Mononuclear cell (primary cell): ENCODE results near the gene SPDYE16. TPM values are rescaled to one million over a fixed set of nuclear protein-coding genes. Genes with fewer than 3 reads are reported as not detected.
"Not testable (repeated sequence)": the region's sequence is repeated elsewhere in the genome, so short reads cannot be mapped to it uniquely, and the experiment has no call there.

ENCODE experiments used
- H3K27me3 ChIP-seq: 2 replicates; pipeline ENCODE4 v1.6.0; 2011; ENCODE audit warnings: low read length, control low read depth; ENCODE audit not compliant: insufficient read depth
- H3K4me1 ChIP-seq: 2 replicates; pipeline ENCODE4 v1.5.1; 2011; ENCODE audit warnings: mild to moderate bottlenecking, low read length, control low read depth; ENCODE audit not compliant: insufficient read depth
- H3K4me3 ChIP-seq: 2 replicates; pipeline ENCODE4 v1.5.1; 2011; ENCODE audit warnings: mild to moderate bottlenecking, low read length, moderate library complexity
- H3K9me3 ChIP-seq: 2 replicates; pipeline ENCODE4 v1.5.1; 2011; ENCODE audit warnings: low read depth, mild to moderate bottlenecking, control low read depth, low read length
- total RNA-seq: library from RNA; depleted of rRNA; stranded (reverse); fragments of >200 nt; gene quantifications from one replicate; pipeline ENCODE4 v1.2.3, GENCODE V29; 2012

SPDYE16 gene, protein sequence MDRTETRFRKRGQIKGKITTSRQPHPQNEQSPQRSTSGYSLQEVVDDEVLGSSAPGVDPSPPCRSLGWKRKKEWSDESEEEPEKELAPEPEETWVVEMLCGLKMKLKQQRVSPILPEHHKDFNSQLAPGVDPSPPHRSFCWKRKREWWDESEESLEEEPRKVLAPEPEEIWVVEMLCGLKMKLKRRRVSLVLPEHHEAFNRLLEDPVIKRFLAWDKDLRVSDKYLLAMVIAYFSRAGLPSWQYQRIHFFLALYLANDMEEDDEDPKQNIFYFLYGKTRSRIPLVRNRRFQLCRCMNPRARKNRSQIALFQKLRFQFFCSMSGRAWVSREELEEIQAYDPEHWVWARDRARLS
- 0.10 TPM for total RNA-seq

DNA sequence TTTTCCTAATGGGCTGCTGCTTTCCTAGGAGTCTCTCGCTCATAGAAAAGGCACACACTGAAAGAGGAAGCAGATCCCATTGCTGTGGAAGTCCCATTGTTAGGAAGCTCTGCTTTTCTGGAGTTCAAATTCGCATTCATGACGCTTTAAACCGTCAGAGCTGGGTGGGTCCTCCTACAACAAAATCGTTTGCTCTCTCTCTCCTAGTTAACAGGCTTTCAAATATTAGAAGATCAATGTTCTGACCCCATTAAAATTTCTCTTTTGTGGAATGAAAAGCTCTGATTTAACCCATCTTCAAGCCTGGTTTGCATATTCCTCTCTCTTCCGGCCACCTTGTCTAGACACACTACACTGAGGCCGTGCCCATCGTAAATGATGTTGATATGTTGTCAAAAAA is at the start of gene SPDYE16:
TSS of gene SPDYE16 (minus strand) at position 101 of the 400 bp plus-strand sequence. CDS start 1,838 bp downstream, outside the sequence.
- H3K4me3 ChIP-seq, H3K9me3 ChIP-seq, H3K4me1 ChIP-seq, H3K27me3 ChIP-seq: not testable (repeated sequence)

DNA sequence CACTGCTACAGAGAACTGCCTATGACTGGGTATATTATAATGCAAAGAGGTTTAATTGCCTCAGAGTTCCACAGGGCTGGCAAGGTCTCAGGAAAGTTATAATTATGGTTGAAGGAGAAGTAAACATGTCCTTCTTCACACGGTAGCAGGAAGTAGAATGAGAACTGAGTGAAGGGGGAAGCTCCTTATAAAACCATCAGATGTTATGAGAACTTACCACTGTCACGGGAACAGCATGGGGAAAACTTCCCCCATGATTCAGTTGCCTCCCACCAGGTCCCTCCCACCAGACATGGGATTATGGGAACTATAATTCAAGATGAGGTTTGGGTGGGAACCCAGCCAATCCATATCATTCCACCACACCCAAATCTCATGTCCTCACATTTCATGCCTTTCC is 49.6 kb upstream of the SPDYE16 start:
- H3K4me1 ChIP-seq, H3K27me3 ChIP-seq, H3K4me3 ChIP-seq, H3K9me3 ChIP-seq: not testable (repeated sequence)

DNA sequence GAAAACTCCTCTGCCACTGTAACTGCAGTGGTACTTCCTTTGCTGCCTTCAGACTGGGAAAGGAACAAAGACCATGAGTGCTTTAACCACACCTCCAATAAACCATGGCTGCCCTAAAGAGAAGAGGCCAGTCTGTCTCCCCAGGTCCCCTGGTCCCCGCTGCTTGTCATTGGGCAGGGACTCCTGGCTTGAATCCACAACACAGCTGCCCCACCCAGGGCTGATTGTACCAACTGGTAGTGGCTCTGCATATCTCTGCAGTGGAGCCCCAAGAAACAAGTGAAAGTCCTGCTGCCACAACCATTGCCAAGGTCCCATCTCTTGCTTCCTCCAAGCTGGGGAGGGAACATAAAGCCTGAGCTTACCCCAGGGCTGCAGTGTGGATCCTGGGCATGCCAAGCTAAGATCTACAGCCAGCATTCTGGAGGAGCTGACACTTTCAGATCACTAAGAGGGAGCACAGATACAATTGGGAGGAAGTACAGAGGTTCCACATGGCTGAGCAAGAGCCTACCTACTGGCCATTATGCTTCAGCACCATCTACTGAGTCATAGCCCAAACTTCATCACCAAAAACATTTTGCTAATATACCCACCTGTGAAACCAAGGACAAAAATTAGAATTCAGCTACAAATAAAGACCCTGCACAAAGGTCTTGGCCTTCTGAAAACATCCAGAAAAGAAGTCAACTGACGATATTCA is 48.7 kb upstream of the SPDYE16 start:
- peaks cover 13% of the 10 kb centered on the region for H3K4me1 ChIP-seq
- H3K27me3 ChIP-seq, H3K4me3 ChIP-seq, H3K9me3 ChIP-seq: not testable (repeated sequence)

DNA sequence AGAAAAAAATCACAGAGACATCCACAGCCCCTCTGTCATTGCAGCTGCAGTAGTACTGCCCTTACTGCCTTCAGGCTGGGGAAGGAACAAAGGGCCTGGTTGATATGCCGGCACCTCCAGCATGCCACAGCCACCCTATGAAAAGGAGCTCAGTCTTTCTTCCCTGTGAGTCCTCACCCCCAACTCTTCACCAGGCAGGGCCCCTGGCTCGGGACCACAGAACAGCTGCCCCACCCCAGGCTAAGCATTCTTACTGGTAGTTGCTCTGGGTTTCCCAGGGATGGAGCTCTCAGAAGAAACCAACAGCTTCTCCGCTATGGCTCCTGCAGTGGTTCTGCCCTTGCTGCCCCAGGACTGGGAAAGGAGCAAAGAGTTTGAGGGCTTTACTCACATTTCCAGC is 47.9 kb upstream of the SPDYE16 start:
- not testable (repeated sequence) for H3K9me3 ChIP-seq, H3K4me3 ChIP-seq, H3K27me3 ChIP-seq
- peaks cover 13% of the 10 kb centered on the region for H3K4me1 ChIP-seq

DNA sequence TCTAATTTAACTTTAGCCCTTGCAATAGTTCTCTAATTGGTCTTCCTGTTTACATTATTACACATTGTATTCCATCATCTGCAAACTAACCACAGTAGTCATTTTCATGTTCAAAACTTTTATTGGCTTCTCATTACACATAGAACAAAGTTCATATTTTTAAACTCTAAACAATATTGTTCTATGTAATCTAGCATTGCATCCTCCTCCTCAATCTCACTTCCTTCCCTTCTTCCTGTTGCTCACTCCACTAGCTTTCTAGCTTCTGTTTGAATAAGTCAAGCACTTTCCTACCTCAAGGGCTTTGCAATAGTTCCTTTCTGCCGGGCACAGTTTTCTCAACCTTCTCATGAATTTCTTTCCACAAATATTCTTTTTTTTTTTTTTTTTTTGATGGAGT is 45.5 kb upstream of the SPDYE16 start:
- H3K9me3 ChIP-seq, H3K27me3 ChIP-seq, H3K4me3 ChIP-seq: not testable (repeated sequence)
- H3K4me1 ChIP-seq = peaks cover 16% of the 10 kb centered on the region

DNA sequence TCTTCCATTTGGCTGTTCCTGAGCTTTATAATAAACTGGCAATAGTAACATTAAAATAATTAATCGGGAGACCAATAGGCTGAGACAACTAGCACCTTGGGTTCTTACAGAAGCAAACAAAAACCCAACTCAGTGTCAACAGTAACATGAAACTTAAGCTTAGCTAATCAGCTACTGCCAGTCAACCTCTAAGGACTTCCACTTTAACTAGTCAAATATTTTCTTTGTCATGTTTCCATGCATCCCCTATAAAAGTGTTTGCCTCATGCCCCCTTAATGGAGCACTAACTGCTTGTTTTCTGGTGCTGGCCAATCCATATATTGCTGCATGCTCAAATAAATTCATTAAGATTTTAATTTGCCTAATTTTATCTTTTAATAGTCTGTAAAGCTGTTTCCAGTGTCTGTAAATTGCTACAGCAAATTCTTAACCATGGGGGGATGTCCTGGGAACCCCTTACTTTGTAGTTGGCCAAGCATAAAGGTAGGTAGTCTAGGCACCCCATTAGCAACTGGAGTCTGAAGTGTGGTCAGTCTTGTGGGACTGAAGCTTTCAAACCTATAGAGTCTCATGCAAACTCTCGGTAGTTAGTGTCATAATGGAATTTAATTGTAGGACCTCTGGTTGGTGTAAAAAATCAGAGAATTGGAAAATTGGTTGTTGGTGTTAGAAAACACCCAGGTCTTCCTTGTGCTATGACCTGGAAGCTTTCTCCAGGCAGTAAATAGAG is 43.7 kb upstream of the SPDYE16 start:
- not testable (repeated sequence) for H3K4me3 ChIP-seq, H3K9me3 ChIP-seq
- peaks cover 14% of the 10 kb centered on the region for H3K4me1 ChIP-seq

DNA sequence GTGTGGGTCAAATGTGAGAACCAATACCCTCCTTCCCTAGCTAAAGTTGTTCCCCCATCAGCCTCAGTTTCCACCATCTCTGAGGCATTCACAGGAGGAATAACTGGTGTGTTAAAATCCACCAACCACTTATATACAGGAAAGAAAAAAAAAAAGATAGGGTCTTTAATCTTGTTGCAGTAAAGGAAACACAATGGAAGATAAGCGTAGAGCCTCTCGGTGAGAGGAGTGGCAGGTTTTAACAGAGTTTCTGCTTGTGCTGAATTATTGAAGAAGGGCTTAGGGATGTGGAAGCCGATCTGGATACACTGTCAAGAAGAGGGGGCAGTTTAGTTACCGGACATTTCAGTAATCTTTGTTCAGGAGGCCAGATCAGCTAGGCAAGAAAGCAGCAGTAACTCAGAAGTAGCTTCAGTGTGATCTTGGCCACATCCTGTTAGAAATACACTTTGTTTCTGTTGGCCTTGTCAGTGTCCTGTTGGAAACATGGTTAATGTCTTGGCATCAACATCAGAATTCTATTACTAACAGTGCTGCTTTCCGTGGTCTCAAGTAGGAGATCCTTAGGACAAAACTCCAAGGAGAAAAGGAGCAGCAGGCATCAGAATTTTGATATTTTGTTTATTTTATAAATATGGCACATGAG is 40.7 kb upstream of the SPDYE16 start:
- H3K9me3 ChIP-seq, H3K27me3 ChIP-seq, H3K4me3 ChIP-seq: not testable (repeated sequence)
- peaks cover 10% of the 10 kb centered on the region for H3K4me1 ChIP-seq

More for the DNA sequence above, 43.7 kb upstream of the SPDYE16 start:
- not testable (repeated sequence) for H3K27me3 ChIP-seq

DNA sequence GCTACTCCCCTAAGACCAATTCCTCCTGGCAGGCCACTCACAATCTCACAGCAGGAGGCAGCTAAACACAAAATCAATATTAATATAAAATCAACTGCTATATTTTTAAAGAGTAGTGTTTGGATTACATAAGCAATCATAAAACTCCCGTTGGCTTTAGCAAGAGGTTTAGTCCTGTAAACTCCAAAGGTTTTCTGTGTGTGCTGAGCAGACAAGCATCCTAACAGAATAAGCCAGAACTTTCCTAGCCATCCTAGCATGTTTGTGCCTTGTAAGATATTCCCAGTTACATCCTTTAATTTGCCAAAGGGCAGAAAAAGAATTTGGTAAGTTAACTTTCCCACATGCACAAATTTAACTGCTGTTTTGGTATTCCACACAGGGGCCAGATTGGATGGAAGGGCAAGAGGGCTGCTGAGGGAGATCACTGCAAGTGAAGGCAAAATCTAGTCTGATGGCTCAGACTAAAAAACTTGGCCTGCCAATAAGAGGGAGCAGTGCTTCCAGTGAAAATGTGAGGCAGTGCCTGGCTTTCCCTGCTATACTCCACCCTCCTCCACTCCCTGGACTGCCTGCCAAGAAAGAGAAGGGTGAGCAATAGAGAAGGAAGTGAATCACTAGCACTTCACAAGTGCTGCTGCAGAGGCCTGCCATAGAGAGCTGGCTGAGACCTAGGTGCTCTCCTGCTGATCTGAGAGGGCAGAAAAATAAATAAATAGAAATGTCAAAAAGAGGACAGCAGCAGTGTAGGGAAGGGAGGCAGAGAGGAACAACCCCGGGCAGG is 39.9 kb upstream of the SPDYE16 start:
- H3K27me3 ChIP-seq, H3K4me3 ChIP-seq, H3K9me3 ChIP-seq: not testable (repeated sequence)
- H3K4me1 ChIP-seq = peaks cover 10% of the 10 kb centered on the region

DNA sequence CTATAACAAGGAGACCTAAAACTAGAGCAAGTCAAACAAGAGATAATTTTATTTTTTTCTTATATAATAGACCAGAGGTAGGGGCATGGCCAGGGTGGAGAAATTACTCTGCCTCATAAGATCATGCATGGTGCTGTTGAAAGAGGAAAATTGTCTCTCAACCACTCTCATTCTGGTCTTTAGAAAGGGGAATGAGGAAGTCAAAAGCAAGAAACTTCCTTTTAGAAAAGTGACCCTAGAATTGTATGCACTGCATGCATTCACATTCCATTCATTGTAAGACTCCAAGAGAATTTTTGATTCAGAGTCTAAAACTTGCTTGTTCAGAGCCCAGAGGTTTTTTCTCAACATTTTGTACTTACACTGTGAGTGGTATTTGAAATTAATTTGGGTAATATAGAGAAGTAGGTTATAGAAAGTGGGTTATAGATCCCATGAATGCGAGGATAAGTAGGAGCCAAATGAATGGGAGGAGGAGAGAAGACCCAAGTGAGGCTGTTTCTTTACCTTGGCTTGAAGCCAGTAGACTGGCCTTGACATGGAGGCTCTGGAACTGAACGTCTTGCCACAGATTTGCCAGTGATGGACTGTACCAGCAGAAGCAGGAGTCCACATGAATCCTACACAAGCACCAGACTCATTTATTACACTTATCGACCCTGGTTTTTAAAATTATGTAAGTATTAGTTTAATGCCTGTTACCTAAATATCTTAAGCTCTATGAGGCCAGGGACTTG is 33.0 kb upstream of the SPDYE16 start:
- not testable (repeated sequence) for H3K4me1 ChIP-seq, H3K4me3 ChIP-seq, H3K9me3 ChIP-seq, H3K27me3 ChIP-seq

DNA sequence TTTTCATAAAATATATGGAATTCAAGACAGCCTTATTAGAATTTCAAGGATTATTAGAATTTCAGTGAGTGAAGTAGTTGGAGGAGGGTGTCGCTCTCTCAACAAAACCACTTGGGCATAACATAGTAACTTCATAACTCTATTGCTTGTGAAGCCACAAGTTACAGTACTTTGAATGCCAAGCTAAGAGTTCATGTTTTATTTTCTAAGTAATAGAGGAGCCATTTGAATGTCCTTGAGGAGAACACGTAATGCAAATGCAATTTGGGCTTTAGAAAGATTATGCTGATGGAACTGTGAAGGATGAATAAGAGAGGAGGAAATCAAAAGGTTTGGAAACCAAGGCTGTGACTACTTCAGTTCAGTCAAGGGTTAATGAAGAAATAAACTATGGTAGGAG is 32.3 kb upstream of the SPDYE16 start:
- H3K4me1 ChIP-seq, H3K27me3 ChIP-seq, H3K4me3 ChIP-seq, H3K9me3 ChIP-seq: not testable (repeated sequence)

DNA sequence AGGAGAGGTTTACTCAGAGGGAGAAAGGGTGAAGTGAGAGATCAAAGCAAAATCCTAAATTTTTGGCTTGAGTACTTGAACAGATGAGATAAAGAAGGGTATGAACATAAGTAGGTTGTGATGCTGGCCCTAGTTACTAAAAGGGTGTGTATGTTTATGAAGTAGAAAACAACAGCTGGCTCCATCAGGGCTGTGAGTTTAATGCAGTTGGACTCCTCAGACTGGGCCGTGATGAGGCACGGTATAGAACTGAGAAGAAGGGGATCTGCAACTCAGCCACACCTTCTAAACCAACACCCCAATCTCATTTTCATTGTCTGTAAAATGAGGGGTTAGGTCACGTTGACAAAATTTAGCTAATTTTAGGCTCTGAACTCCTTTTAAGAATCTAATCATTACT is 29.2 kb upstream of the SPDYE16 start:
- not testable (repeated sequence) for H3K27me3 ChIP-seq, H3K4me3 ChIP-seq, H3K4me1 ChIP-seq, H3K9me3 ChIP-seq

DNA sequence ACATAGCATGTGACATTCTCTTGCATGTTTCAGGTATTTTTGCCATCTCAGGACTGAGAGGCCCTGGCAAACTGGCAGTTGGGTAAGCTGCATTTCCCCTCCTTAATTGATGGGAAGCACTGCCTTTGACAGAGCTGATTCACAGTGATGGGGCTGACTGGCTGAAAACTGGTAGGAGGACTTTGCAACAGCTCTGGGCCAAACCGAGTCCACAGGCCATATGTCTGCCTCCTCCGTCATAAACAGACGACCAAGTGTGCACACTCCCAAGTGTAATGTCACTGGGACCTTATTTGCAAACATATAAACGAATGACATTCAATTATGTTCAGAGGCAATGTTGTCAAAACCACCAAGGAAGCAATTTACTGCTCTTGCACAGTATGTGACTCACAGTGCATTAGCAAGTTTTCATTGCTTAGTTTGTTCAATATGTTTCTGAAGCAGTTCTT is 27.3 kb upstream of the SPDYE16 start:
- H3K4me3 ChIP-seq, H3K4me1 ChIP-seq, H3K9me3 ChIP-seq, H3K27me3 ChIP-seq: not testable (repeated sequence)

DNA sequence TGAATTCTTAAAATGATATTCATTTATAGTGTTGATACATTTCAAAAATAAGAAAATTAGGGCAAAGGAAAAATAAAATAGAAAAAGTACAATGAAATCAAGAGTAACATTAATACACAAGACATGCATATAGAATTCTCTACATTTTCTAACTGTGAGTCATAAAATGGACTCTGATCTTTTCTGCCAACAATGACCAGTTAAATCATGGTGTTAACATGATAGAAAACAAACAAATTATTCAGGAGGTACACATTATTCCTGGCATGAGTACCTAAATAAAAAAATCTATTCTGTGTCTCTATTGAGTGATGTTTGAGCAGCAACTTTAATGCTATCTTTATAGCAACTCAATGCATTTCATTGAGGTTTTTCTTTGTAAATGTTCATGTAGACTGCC is 25.6 kb upstream of the SPDYE16 start:
- not testable (repeated sequence) for H3K27me3 ChIP-seq, H3K4me1 ChIP-seq

DNA sequence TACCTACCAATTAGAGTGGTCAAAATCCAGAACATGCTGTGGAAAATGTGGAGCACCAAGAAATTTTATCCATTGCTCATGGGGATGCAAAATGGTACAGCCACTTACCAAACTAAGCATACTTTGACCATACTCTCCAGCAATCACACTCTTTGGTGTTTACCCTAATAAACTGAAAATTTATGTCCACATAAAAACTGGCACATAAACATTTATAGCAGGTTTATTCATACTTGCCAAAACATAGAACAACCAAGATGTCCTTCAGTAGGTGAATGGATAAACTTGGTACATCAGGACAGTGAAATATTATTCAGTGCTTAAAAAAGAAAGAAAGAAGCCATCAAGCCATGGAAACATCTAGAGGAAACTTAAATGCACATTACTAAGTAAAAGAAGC is 24.7 kb upstream of the SPDYE16 start:
- not testable (repeated sequence) for H3K4me1 ChIP-seq, H3K4me3 ChIP-seq, H3K27me3 ChIP-seq, H3K9me3 ChIP-seq

More for the DNA sequence above, 25.6 kb upstream of the SPDYE16 start:
- not testable (repeated sequence) for H3K9me3 ChIP-seq, H3K4me3 ChIP-seq
